Measurements from ENCODE around the gene GPANK1. TPM values are rescaled to one million over a fixed set of nuclear protein-coding genes. Genes with fewer than 3 reads are reported as not detected.

The GPANK1 gene
- total RNA-seq, 3 donors from 2014 or later (not counting 1 experiment from before 2014, with no cell fraction given) = 16.0 to 20.3 (median 18.2) TPM

GRCh38 chr6:31652925-31653724, 11.7 kb downstream of the GPANK1 start:
- intact Hi-C loops (cut with micrococcal nuclease) = loop anchor here (1.0 to 5.0 kb wide), 7 partner anchors 7 to 182 kb away; partner anchors contain the start of genes ABHD16A, ATP6V1G2, C6orf47 and CLIC1
- peaks cover 25% of the 10 kb centered on the region for H3K36me3 ChIP-seq (ENCODE audit: control insufficient read depth, insufficient read depth, low read length)
- 11% methylated on average over 37 of the region's 37 CpGs for WGBS (ENCODE audit: insufficient coverage)

GRCh38 chr6:31651602-31652191, 13.1 kb downstream of the GPANK1 start:
- Mint-ChIP-seq H3K27me3 (ENCODE audit: low read depth in 2 of 2) (no peaks in the 10 kb centered on the region), H3K9me3 (no peaks in the 10 kb centered on the region), H3K27ac (peak overlapping the region; percentile 95 to 96), H3K4me3 (peak overlapping the region; percentile 95), H3K4me1 (peaks cover 42 to 51% of the 10 kb centered on the region in 2 donors), H3K36me3 (no peaks in the 10 kb centered on the region)
- peaks cover 21% of the 10 kb centered on the region for H3K4me1 ChIP-seq (ENCODE audit: control insufficient read depth, insufficient read depth, low read length)
- no peak for TF ChIP-seq CTCF (IDR thresholded peaks at IDR 0.05)
- no peaks in the 10 kb centered on the region for H3K9me3 ChIP-seq (ENCODE audit: control insufficient read depth, insufficient read depth, low read length)
- H3K4me3 ChIP-seq (ENCODE audit: low read length) = peak overlapping the region; percentile 90
- no peaks in the 10 kb centered on the region for H3K27me3 ChIP-seq (ENCODE audit: control insufficient read depth, insufficient read depth, low read length)
- intact Hi-C loops (cut with micrococcal nuclease) = loop anchor here (1.0 to 5.0 kb wide), 7 partner anchors 9 to 183 kb away; partner anchors contain the start of genes ABHD16A, ATP6V1G2, C6orf47 and CLIC1
- ATAC-seq (peak; percentile 27 to 48 (median 45)), DNase-seq (no peak)
- peaks cover 32% of the 10 kb centered on the region for H3K36me3 ChIP-seq (ENCODE audit: control insufficient read depth, insufficient read depth, low read length)
- H3K27ac ChIP-seq (ENCODE audit: low read length) = peak overlapping the region; percentile 99
- 2% methylated on average over 29 of the region's 29 CpGs for WGBS (ENCODE audit: insufficient coverage)

More at GRCh38 chr6:31652925-31653724, 11.7 kb downstream of the GPANK1 start:
- peak overlapping the region; percentile 95 to 96 for H3K27ac Mint-ChIP-seq
- H3K27me3 Mint-ChIP-seq (ENCODE audit: low read depth in 2 of 2) = no peaks in the 10 kb centered on the region
- no peaks in the 10 kb centered on the region for H3K9me3 Mint-ChIP-seq
- peak overlapping the region; percentile 95 for H3K4me3 Mint-ChIP-seq
- Histone ChIP-seq H3K4me3 (ENCODE audit: low read length) (peak overlapping the region; percentile 90), H3K9me3 (ENCODE audit: control insufficient read depth, insufficient read depth, low read length) (no peaks in the 10 kb centered on the region), H3K27me3 (ENCODE audit: control insufficient read depth, insufficient read depth, low read length) (no peaks in the 10 kb centered on the region), H3K27ac (ENCODE audit: low read length) (peak overlapping the region; percentile 99), H3K4me1 (ENCODE audit: control insufficient read depth, insufficient read depth, low read length) (peaks cover 32% of the 10 kb centered on the region)
- H3K4me1 Mint-ChIP-seq = peaks cover 49 to 60% of the 10 kb centered on the region in 2 donors
- TF ChIP-seq CTCF (IDR thresholded peaks at IDR 0.05) = no peak
- H3K36me3 Mint-ChIP-seq = no peaks in the 10 kb centered on the region
- no peak for DNase-seq
- ATAC-seq = peak; percentile 72 to 84 (median 73)

- 98% methylated on average over 9 of the region's 9 CpGs for WGBS (ENCODE audit: insufficient coverage)
- peaks cover 7% of the 10 kb centered on the region for H3K36me3 Mint-ChIP-seq
- no peak for ATAC-seq
- peaks cover 86% of the 10 kb centered on the region for H3K36me3 ChIP-seq (ENCODE audit: control insufficient read depth, insufficient read depth, low read length)
- no peaks in the 10 kb centered on the region for H3K27me3 Mint-ChIP-seq (ENCODE audit: low read depth in 2 of 2)
- no peaks in the 10 kb centered on the region for H3K9me3 ChIP-seq (ENCODE audit: control insufficient read depth, insufficient read depth, low read length)
- no peaks in the 10 kb centered on the region for H3K9me3 Mint-ChIP-seq
- intact Hi-C loops (cut with micrococcal nuclease) = no loop called here
- H3K27ac Mint-ChIP-seq = peak overlapping the region; percentile 29 to 46
- DNase-seq = no peak
- H3K27ac ChIP-seq (ENCODE audit: low read length) = no peak overlapping the region
- H3K4me3 ChIP-seq (ENCODE audit: low read length) = no peak overlapping the region
- H3K4me3 Mint-ChIP-seq = no peak overlapping the region
- no peaks in the 10 kb centered on the region for H3K27me3 ChIP-seq (ENCODE audit: control insufficient read depth, insufficient read depth, low read length)
- H3K4me1 Mint-ChIP-seq = peaks cover 16 to 19% of the 10 kb centered on the region in 2 donors
- TF ChIP-seq CTCF (IDR thresholded peaks at IDR 0.05) = no peak
- H3K4me1 ChIP-seq (ENCODE audit: control insufficient read depth, insufficient read depth, low read length) = no peaks in the 10 kb centered on the region
Observed at GRCh38 chr6:31645325-31645724, 19.5 kb downstream of the GPANK1 start.
